HEK293T (cell line): Measurements from ENCODE around the gene SLC7A9.

Experiments used
- ARNT ChIP-seq: fragments of 450-650 bp; IDR thresholded peaks from 2 replicates; pipeline ENCODE4 v1.6.1; 2017; ENCODE audit warnings: mild to moderate bottlenecking
- BHLHE40 ChIP-seq: fragments of 450-650 bp; IDR thresholded peaks from 2 replicates; pipeline ENCODE4 v1.6.1; 2016; ENCODE audit warnings: mild to moderate bottlenecking, moderate library complexity, borderline replicate concordance
- CTBP1 ChIP-seq: fragments of 450-650 bp; IDR thresholded peaks from 2 replicates; pipeline ENCODE4 v1.6.1; 2016; ENCODE audit warnings: borderline replicate concordance
- ELF4 ChIP-seq: fragments of 450-650 bp; IDR thresholded peaks from 2 replicates; pipeline ENCODE4 v1.6.1; 2017; ENCODE audit warnings: antibody characterized with exemption
- FOXA1 ChIP-seq: fragments of 450-650 bp; IDR thresholded peaks from 2 replicates; pipeline ENCODE4 v1.6.1; 2016; ENCODE audit warnings: mild to moderate bottlenecking
- FOXK2 ChIP-seq: fragments of 450-650 bp; IDR thresholded peaks from 2 replicates; pipeline ENCODE4 v1.6.1; 2016; ENCODE audit warnings: mild to moderate bottlenecking
- FOXM1 ChIP-seq: fragments of 450-650 bp; IDR thresholded peaks from 2 replicates; pipeline ENCODE4 v1.6.1; 2017; ENCODE audit warnings: mild to moderate bottlenecking, borderline replicate concordance
- L3MBTL2 ChIP-seq: fragments of 450-650 bp; conservative IDR thresholded peaks from 2 replicates; pipeline ENCODE4 v1.6.1; 2016; ENCODE audit warnings: mild to moderate bottlenecking
- LEF1 ChIP-seq: fragments of 450-650 bp; IDR thresholded peaks from 2 replicates; pipeline ENCODE4 v1.6.1; 2017; ENCODE audit warnings: mild to moderate bottlenecking, borderline replicate concordance
- NFRKB ChIP-seq: fragments of 450-650 bp; IDR thresholded peaks from 2 replicates; pipeline ENCODE4 v1.6.1; 2016; ENCODE audit warnings: mild to moderate bottlenecking, moderate library complexity
- SP1 ChIP-seq: fragments of 450-650 bp; IDR thresholded peaks from 2 replicates; pipeline ENCODE4 v1.6.1; 2017
- SUZ12 ChIP-seq: fragments of 450-650 bp; IDR thresholded peaks from 2 replicates; pipeline ENCODE4 v1.6.1; 2016; ENCODE audit warnings: mild to moderate bottlenecking
- TARDBP ChIP-seq: fragments of 450-650 bp; IDR thresholded peaks from 2 replicates; pipeline ENCODE4 v1.6.1; 2016
- ZNF384 ChIP-seq: fragments of 450-650 bp; IDR thresholded peaks from 2 replicates; pipeline ENCODE4 v1.6.1; 2016

GRCh38 chr19:32862173-32862572, 7.4 kb downstream of the SLC7A9 start:
- TF ChIP-seq ARNT = no peak
- no peak for TF ChIP-seq BHLHE40
- no peak for TF ChIP-seq TARDBP
- no peak for TF ChIP-seq SUZ12
- TF ChIP-seq CTBP1 = no peak
- no peak for TF ChIP-seq LEF1
- TF ChIP-seq FOXM1 = no peak
- no peak for TF ChIP-seq FOXK2
- TF ChIP-seq SP1 = no peak
- TF ChIP-seq ZNF384 = no peak
- TF ChIP-seq FOXA1 = no peak
- TF ChIP-seq ELF4 = no peak
- no peak for TF ChIP-seq NFRKB
- TF ChIP-seq L3MBTL2 = no peak
